NCI-H345 treated with DMSO at 0.1 percent for 48 hours (cell line): Measurements from ENCODE around the gene C1orf159.
A peak's percentile ranks its signal among the peaks of the same experiment; 100 is the strongest.
"Not testable (repeated sequence)": the region's sequence is repeated elsewhere in the genome, so short reads cannot be mapped to it uniquely, and the experiment has no call there.

Source experiments
- DNase-seq: peaks from one replicate; lab custom pipeline; 2025; ENCODE audit not compliant: unreplicated experiment; lab: John Stamatoyannopoulos, UW

Gene C1orf159

GRCh38 chr1:1115786-1116700 is at the start of gene C1orf159:
C1orf159 (minus strand) TSS chr1:1116089; CDS start chr1:1091543, 24,546 bp downstream.
- peak; percentile 95 for DNase-seq

- DNase-seq: no peak
Measured at GRCh38 chr1:1165485-1165884, 49.6 kb upstream of the C1orf159 start.

GRCh38 chr1:1164701-1165451 is 49.0 kb upstream of the C1orf159 start:
- no peak for DNase-seq

GRCh38 chr1:1164361-1164700 is 48.4 kb upstream of the C1orf159 start:
- no peak for DNase-seq

GRCh38 chr1:1163538-1164070 is 47.7 kb upstream of the C1orf159 start:
- DNase-seq: no peak

GRCh38 chr1:1162597-1163537 is 47.0 kb upstream of the C1orf159 start:
- DNase-seq: peak; percentile 80

- no peak for DNase-seq
Measured at GRCh38 chr1:1161683-1162079, 45.8 kb upstream of the C1orf159 start.

GRCh38 chr1:1161078-1161682 is 45.3 kb upstream of the C1orf159 start:
- no peak for DNase-seq

GRCh38 chr1:1160281-1160930 is 44.5 kb upstream of the C1orf159 start:
- DNase-seq: no peak

- DNase-seq: no peak
Measured at GRCh38 chr1:1157914-1158710, 42.2 kb upstream of the C1orf159 start.

GRCh38 chr1:1157426-1157913 is 41.6 kb upstream of the C1orf159 start:
- DNase-seq: no peak

- DNase-seq: no peak
Measured at GRCh38 chr1:1157033-1157365, 41.1 kb upstream of the C1orf159 start.

- DNase-seq: no peak
Measured at GRCh38 chr1:1156140-1157032, 40.5 kb upstream of the C1orf159 start.

- DNase-seq: no peak
Measured at GRCh38 chr1:1155258-1155657, 39.4 kb upstream of the C1orf159 start.

GRCh38 chr1:1153874-1154273 is 38.0 kb upstream of the C1orf159 start:
- no peak for DNase-seq

GRCh38 chr1:1153215-1153614 is 37.3 kb upstream of the C1orf159 start:
- DNase-seq: not testable (repeated sequence)

GRCh38 chr1:1152431-1152830 is 36.5 kb upstream of the C1orf159 start:
- not testable (repeated sequence) for DNase-seq

- no peak for DNase-seq
Measured at GRCh38 chr1:1151306-1151705, 35.4 kb upstream of the C1orf159 start.
